Mammary microvascular endothelial cell (primary cell): Measurements from ENCODE around the gene ALG6. TPM values are rescaled to one million over a fixed set of nuclear protein-coding genes. Genes with fewer than 3 reads are reported as not detected.

Experiments used
- total RNA-seq: library from RNA; depleted of rRNA; stranded (reverse); fragments of >200 nt; gene quantifications from 2 replicates; pipeline ENCODE4 v1.2.3, GENCODE V29; 2015

The ALG6 gene
- 8.4 and 13.2 TPM in 2 replicates for total RNA-seq

DNA sequence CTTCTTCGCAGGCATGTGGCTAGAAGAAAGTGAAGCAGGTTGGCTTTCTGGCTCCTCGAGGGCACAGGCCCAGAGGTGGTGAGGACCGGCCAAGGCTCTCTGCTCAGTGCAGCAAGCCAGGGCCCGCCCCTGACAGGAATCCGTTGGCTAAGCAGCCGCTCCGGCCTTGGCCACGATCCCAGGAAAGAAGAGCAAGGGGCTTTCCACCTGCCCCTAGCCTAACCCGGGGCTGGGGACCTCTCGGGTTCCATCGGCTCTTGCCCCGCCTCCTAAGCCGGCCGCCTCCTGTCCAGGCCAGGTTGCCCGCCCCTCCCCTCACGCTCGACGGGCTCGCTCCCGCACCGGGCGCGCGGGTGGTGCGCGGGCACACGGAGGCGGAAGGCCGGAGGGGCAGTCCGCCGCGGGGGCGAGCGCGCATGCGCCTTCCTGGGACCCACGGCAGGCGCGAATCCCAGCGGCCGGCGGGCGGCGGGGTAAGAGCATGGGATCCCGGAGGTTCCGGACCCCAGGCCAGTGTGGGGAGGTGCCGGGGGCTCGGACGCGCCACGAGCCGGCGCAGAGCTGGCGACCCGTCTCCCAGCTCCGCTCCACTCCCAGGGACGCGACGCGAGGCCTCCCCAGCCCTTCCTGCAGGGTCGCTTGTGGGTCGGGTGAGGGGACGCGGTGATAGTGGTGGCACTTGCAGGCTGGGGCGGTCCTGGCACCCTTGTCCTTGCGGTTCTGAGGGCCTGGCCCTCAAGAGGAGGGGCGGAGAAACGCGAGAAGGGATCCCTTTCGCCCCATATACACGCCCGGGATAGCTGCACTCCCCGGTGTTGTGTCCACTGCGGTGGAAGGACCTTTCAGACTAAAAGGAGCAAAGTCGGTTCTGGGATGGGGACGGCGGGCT, at the start of gene ALG6:
Gene ALG6, plus strand, starts transcription at position 413 of the 889 bp plus-strand sequence. CDS start 3,351 bp downstream, outside the sequence.

DNA sequence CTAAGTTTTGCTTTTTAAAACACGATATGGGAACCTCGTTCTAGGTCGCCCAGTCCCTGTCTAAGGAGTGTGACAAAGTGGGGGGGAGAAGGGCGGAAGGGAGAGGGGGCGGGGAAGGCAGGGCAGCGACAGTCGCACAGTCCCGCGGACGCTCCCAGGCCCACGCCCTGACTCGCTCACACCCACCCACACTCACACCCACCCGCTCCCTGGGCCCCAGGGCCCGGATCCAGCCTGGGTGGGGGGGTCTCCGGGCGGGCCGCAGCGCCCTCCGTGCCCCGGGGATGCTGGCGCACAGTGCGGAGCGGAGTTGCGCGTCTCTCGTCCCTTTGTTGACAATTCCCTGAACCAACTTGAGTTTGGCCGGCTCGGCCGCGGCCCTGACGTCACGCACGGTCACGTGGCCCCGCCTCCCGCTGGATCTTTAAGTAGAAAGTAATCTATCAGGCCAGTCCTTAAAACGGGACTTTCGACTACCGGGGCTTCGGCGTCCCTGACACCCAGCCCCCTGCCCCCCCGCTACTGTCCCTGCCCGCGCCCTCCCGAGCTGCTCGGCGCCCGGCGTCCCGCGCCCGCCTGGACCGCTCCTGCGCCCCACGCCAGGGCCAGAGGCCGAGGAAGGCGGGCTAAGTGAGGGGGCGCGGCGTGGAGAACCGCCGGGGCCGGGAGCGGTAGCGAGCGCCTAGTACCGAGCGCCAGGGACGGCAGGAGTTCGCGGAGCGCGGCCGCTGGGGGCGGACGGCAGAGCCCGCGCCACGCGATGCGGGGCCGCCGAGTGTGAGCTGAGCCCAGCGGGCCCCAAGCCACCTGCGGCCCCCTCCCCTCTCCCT, 45.1 kb upstream of the ALG6 start, which contains the start of gene FOXD3:
Gene FOXD3, plus strand, starts transcription at position 454 of the 830 bp plus-strand sequence. CDS start 492 bp downstream, outside the sequence.

Other genes starting within 250 kb of the ALG6 start
- gene FOXD3, start 45.1 kb upstream of the ALG6 start, total RNA-seq, result not detected in 2 replicates
- 26.2 and 26.6 TPM in 2 replicates for gene ITGB3BP, start 155.6 kb downstream of the ALG6 start, total RNA-seq
- 3.1 and 3.7 TPM in 2 replicates for gene EFCAB7, start 155.9 kb downstream of the ALG6 start, total RNA-seq
- gene PGM1, start 225.8 kb downstream of the ALG6 start, total RNA-seq, result 22.7 and 24.5 TPM in 2 replicates